Measurements from ENCODE around the gene PNPLA5. TPM values are rescaled to one million over a fixed set of nuclear protein-coding genes. Genes with fewer than 3 reads are reported as not detected.

PNPLA5 gene
- total RNA-seq, 2 experiments from 2014 or later = 0.15 TPM; not detected in 1

DNA sequence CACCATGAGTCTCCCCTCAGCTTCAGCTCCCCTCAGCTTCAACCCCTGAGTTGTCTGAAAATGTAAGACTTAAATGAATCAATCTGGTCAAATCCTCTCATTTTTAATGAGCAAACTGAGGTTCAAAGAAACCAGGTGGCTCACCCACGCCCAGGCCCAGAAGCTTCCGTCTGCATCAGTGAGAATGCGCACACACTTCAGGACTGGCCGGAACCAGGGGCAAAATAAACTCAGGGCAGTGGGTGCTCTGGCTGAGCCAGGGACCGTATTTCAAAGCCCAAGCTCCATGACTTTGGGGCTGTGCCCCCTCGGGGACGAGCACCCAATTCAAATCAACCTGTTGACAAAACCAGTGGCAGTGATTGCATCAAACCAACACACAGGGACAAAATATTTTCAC lies 32.6 kb downstream of the PNPLA5 start:
- Histone ChIP-seq H3K36me3 (ENCODE audit: insufficient read depth, low read length) (no peaks in the 10 kb centered on the region), H3K79me2 (ENCODE audit: insufficient read depth, low read depth, low read length) (no peaks in the 10 kb centered on the region), H3K4me1 (ENCODE audit: insufficient read depth, low read length, poor library complexity, severe bottlenecking) (no peaks in the 10 kb centered on the region), H3K9me2 (ENCODE audit: insufficient read depth, low read length) (no peaks in the 10 kb centered on the region), H3K9me3 (ENCODE audit: low read length) (no peaks in the 10 kb centered on the region), H3K27ac (ENCODE audit: low read depth, low read length, poor library complexity, severe bottlenecking) (no peak overlapping the region), H2AFZ (ENCODE audit: low read length) (no peak overlapping the region), H4K20me1 (ENCODE audit: insufficient read depth, low read length) (no peaks in the 10 kb centered on the region), H3K4me2 (ENCODE audit: low read length) (no peak overlapping the region), H3K4me3 (ENCODE audit: low read depth, low read length, poor library complexity, severe bottlenecking) (no peak overlapping the region)
- no peak for TF ChIP-seq EZH2phosphoT487 (IDR thresholded peaks at IDR 0.05; ENCODE audit: borderline replicate concordance, low read depth, low read length)
- TF ChIP-seq, protein P1, sequence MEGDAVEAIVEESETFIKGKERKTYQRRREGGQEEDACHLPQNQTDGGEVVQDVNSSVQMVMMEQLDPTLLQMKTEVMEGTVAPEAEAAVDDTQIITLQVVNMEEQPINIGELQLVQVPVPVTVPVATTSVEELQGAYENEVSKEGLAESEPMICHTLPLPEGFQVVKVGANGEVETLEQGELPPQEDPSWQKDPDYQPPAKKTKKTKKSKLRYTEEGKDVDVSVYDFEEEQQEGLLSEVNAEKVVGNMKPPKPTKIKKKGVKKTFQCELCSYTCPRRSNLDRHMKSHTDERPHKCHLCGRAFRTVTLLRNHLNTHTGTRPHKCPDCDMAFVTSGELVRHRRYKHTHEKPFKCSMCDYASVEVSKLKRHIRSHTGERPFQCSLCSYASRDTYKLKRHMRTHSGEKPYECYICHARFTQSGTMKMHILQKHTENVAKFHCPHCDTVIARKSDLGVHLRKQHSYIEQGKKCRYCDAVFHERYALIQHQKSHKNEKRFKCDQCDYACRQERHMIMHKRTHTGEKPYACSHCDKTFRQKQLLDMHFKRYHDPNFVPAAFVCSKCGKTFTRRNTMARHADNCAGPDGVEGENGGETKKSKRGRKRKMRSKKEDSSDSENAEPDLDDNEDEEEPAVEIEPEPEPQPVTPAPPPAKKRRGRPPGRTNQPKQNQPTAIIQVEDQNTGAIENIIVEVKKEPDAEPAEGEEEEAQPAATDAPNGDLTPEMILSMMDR (conservative IDR thresholded peaks at IDR 0.05; ENCODE audit: low read length) = no peak
- POLR2A ChIA-PET = no interaction called here
- CTCF ChIA-PET (ENCODE audit: unreplicated experiment) = no interaction called here
- intact Hi-C loops (cut with micrococcal nuclease; ENCODE audit: unreplicated experiment) = no loop called here
- DNase-seq (ENCODE audit: low spot score) = no peak
- BruUV-seq (replicated peaks) = no TSS peak

DNA sequence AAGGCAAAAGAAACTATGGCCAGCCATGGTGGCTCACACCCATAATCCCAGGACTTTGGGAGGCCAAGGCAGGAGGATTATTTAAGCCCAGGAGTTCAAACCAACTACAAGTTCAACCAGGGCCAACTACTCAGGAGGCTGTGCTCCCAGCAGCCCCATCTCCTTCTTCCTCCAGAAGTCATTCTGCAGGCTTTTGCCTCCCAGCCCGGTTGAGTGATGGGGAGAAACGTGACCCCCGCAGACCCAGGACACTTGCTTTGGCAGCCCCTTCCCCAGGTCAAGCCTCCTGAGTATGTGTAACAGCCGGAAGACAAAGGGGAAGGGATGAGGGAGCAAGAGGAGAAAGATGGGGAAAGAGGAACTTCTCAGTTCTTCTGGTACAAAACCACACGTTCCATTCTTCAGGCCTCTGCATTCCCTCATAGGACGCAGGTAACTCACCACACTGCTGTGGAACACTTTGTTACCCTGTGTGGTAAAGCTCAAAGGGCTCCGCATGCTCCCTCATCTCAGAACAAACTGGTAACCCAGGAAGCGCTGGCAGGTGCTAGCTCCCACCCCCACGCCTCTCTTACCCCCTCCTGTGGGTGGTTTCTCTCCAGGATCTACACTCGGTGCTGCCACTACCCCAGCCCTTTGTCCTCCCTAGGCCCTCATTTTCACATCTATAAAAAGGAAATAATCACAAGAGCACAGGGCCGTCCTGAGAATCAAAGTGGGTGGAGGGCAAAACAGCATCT lies 33.5 kb downstream of the PNPLA5 start:
- Histone ChIP-seq H3K27ac (ENCODE audit: low read depth, low read length, poor library complexity, severe bottlenecking) (no peak overlapping the region), H3K79me2 (ENCODE audit: insufficient read depth, low read depth, low read length) (no peaks in the 10 kb centered on the region), H2AFZ (ENCODE audit: low read length) (no peak overlapping the region), H3K36me3 (ENCODE audit: insufficient read depth, low read length) (no peaks in the 10 kb centered on the region), H3K4me3 (ENCODE audit: low read depth, low read length, poor library complexity, severe bottlenecking) (no peak overlapping the region), H3K4me1 (ENCODE audit: insufficient read depth, low read length, poor library complexity, severe bottlenecking) (no peaks in the 10 kb centered on the region), H3K4me2 (ENCODE audit: low read length) (no peak overlapping the region), H3K9me3 (ENCODE audit: low read length) (no peaks in the 10 kb centered on the region), H4K20me1 (ENCODE audit: insufficient read depth, low read length) (no peaks in the 10 kb centered on the region), H3K9me2 (ENCODE audit: insufficient read depth, low read length) (no peaks in the 10 kb centered on the region)
- DNase-seq (ENCODE audit: low spot score) = no peak
- BruUV-seq (replicated peaks) = no TSS peak
- ChIA-PET CTCF (ENCODE audit: unreplicated experiment) (no interaction called here), POLR2A (no interaction called here)
- intact Hi-C loops (cut with micrococcal nuclease; ENCODE audit: unreplicated experiment) = no loop called here
- no peak for TF ChIP-seq EZH2phosphoT487 (IDR thresholded peaks at IDR 0.05; ENCODE audit: borderline replicate concordance, low read depth, low read length)
- TF ChIP-seq, protein P1 (conservative IDR thresholded peaks at IDR 0.05; ENCODE audit: low read length) = no peak

DNA sequence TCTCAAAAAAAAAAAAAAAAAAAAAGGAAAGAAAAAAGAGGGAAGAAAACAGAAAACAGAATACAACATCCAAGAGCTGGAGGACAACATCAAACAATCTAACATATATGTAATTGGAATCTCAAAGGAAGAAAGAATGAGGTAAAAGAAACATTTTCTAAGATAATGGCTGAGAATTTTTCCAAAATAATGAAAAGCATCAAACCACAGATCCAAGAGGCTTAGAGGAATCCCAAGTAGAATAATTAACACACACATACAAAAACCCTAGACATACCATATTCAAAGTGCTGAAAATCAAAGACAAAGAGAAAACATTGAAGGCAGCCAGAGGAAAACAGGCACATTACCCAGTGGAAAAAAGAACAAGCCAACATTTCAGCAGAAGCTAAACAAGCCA lies 34.4 kb downstream of the PNPLA5 start:
- ChIA-PET CTCF (ENCODE audit: unreplicated experiment) (no interaction called here), POLR2A (no interaction called here)
- H3K9me2 ChIP-seq (ENCODE audit: insufficient read depth, low read length) = no peaks in the 10 kb centered on the region
- H3K4me3 ChIP-seq (ENCODE audit: low read depth, low read length, poor library complexity, severe bottlenecking) = no peak overlapping the region
- no peak for TF ChIP-seq EZH2phosphoT487 (IDR thresholded peaks at IDR 0.05; ENCODE audit: borderline replicate concordance, low read depth, low read length)
- TF ChIP-seq, protein P1 (conservative IDR thresholded peaks at IDR 0.05; ENCODE audit: low read length) = no peak
- no peak overlapping the region for H3K4me2 ChIP-seq (ENCODE audit: low read length)
- no peaks in the 10 kb centered on the region for H3K4me1 ChIP-seq (ENCODE audit: insufficient read depth, low read length, poor library complexity, severe bottlenecking)
- H4K20me1 ChIP-seq (ENCODE audit: insufficient read depth, low read length) = no peaks in the 10 kb centered on the region
- no TSS peak for BruUV-seq (replicated peaks)
- intact Hi-C loops (cut with micrococcal nuclease; ENCODE audit: unreplicated experiment) = no loop called here
- H2AFZ ChIP-seq (ENCODE audit: low read length) = no peak overlapping the region
- no peak overlapping the region for H3K27ac ChIP-seq (ENCODE audit: low read depth, low read length, poor library complexity, severe bottlenecking)
- H3K79me2 ChIP-seq (ENCODE audit: insufficient read depth, low read depth, low read length) = no peaks in the 10 kb centered on the region
- H3K36me3 ChIP-seq (ENCODE audit: insufficient read depth, low read length) = no peaks in the 10 kb centered on the region
- no peak for DNase-seq (ENCODE audit: low spot score)
- no peaks in the 10 kb centered on the region for H3K9me3 ChIP-seq (ENCODE audit: low read length)

All from OCI-LY7 (cell line).